Body of pancreas (tissue), 4 donors: ENCODE results near the gene SPOCD1.

ENCODE experiments used
- CTCF ChIP-seq, 7 experiments: fragments of 450-650 bp in 4 of 7; fragments of 200-600 bp in 3 of 7; sonication (generic) in 3 of 7; IDR thresholded peaks; one replicate each; pipeline ENCODE4 v1.5.1; 2016 to 2019; ENCODE audit warnings: antibody characterized with exemption in 7 of 7
- POLR2A ChIP-seq, 3 donors: fragments of 450-650 bp; IDR thresholded peaks; one replicate each; pipeline ENCODE4 v1.6.1; 2016; ENCODE audit warnings: antibody characterized with exemption in 3 of 3, mild to moderate bottlenecking in 2 of 3

- TF ChIP-seq POLR2A (IDR thresholded peaks at IDR 0.05), result no peak
- no peak for TF ChIP-seq CTCF (IDR thresholded peaks at IDR 0.05)
Observed at GRCh38 chr1:31755197-31755611, 60.6 kb downstream of the SPOCD1 start.
